Left lobe of liver (tissue), 2 donors: ENCODE measurements around the gene CYP4F3. TPM values are rescaled to one million over a fixed set of nuclear protein-coding genes. Genes with fewer than 3 reads are reported as not detected.
A peak's percentile ranks its signal among the peaks of the same experiment; 100 is the strongest.
"Not testable (repeated sequence)": the region's sequence is repeated elsewhere in the genome, so short reads cannot be mapped to it uniquely, and the experiment has no call there.

Experiments
- ATAC-seq: fragments of 200-7000 bp; cut with Tn5 transposase; one replicate; pipeline ENCODE4 v1.9.1; 2020; ENCODE audit warnings: mild to moderate bottlenecking, moderate library complexity
- DNase-seq: peaks from one replicate; pipeline ENCODE4 v3.0.0-alpha.2; 2020; ENCODE audit warnings: low spot score
- total RNA-seq: library from RNA; stranded (reverse); gene quantifications from one replicate; pipeline ENCODE4 v1.2.1, GENCODE V29; 2021
- donor health status: DM: no; HTN: no; CAD: no; lungs with moderate emphysema.
- donor health status: DM: no; HTN: yes; CAD: no.

CYP4F3 gene
- total RNA-seq, 1 donor from 2014 or later = 401 TPM

DNA sequence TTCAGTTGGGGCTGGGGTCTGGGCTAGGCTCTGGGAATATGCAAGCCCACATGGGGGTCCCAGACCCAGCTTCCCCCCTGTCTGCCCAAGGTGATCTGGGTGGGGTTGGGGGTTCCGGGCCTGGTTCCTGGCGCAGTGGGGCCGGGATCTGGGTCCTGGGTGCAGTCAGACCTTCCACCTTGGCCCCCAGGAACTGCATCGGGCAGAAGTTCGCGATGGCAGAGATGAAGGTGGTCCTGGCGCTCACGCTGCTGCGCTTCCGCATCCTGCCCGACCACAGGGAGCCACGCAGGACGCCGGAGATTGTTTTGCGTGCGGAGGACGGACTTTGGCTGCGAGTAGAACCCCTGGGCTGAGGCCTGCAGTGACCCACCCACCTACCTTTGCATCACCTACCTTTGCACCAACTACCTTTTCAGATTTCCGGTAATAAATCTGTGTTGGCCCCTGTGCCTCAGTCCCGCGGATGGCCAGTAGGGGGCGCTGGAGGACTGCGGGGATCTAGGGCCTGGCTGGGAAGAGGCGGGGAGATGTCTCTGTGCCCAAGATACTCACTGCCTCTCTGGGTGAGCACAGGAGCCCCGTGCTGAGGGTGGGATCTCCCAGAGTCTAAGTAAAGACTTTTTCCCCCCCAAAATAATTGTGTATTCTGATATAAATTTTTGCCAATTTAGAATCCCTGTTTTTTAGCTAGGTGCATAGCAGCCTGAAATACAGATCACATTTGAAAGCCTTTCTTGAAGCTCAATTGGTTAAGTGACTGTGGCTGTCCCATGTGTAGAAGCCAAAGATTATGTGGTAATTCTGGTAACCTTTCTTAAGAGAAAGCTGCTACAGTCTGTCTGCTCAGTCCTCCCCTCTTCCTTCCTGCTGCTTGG, 11.5 kb upstream of the CYP4F3 start:
- DNase-seq = peak; percentile 82
- peak; percentile 97 for ATAC-seq

DNA sequence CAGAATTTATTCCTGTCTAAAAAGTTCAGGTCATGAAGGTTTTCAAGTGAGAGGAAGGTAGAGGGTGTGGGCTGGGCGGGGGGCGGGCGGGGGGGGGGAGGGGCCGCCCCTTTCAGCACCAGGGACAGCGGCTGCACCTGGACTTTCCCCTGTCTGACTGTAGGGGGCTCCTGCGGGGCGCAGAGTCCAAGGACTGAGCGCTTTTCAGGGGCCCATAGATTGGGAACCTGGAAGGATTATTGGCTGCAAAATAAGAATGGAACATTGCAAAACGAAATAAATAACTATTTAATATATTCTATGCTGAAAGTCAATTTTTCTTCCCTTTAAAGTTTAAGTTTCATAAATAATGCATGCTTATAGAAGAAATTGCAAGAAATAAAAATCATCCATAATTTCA, 8.9 kb upstream of the CYP4F3 start:
- ATAC-seq = peak; percentile 39
- no peak for DNase-seq

DNA sequence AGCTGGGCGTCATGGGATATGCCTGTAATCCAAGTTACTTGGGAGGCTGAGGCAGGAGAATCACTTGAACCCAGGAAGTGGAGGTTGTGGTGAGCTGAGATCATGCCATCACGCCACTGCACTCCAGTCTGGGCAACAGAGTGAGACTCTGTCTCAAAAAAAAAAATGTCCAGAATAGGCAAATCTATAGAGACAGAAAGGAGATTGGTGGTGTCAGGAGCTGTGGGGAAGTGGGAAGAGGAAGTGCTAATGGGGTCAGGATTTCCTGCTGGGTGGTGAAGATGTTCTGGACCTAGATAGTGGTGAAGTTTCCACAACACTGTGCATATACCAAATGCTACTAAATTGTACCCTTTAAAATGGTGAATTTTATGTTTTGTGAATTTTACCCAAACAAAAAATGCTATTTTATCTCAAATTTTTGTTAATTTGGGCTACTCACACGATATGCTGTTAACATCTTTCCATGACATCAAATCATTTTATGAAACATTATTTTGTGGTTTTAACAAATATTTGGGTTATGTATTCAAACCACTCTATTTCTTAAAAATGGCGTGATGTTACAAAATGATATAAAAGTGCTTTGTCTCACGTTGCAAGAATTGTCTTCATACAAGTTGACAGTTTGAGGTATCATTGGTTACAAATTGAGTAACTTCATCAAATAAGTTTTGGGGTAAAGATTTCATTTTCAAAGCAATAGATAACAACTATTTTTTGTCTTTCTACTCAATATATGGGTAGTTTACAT, 7.4 kb upstream of the CYP4F3 start:
- ATAC-seq = no peak
- no peak for DNase-seq

DNA sequence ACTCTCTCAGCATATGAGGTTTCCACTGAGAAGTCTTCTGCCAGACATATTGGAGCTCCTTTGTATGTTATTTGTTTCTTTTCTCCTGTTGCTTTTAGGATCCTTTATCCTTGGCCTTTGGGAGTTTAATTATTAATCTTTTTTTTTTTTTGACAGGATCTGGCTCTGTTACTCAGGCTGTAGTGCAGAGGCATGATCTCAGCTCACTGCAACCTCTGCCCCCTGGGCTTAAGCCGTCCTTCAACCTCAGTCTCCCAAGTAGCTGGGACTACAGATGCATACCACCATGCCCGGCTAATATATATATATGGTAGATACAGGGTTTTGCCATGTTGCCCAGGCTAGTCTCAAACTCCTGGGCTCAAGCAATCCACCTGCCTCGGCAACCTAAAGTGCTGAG, 6.6 kb upstream of the CYP4F3 start:
- peak; percentile 53 for ATAC-seq
- DNase-seq = no peak

DNA sequence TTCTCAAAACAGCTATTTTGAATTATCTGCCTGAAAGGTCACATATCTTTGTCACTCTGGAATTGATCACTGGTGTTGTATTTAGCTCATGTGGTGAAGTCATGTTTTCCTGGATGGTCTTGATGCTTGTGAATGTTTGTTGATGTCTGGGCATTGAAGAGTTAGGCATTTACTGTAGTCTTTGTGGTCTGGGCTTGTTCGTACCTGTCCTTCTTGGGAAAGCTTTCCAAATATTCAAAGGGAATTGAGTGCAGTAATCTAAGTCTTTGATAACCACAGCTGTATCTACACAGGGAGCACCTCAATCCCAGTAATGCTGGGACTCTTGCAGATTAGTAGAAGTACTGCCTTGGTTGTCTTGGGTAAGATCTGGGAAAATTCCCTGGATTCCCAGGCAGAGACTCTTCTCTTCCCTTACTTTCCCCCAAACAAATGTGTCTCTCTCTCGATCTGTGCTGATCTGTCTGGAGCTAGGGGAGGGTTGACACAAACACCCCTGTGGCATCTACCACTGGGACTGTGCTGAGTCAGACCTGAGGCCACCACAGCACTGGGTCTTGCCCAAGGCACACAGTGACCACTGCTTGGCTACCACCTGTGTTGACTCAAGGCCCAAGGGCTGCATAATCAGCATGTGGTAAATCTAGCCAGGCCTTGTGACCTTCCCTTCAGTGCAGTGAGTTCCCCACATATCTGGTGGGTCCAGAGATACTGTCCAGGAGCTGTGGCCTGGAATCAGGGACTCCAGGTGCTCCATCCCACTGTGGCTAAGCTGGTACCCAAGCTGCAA, 5.5 kb upstream of the CYP4F3 start:
- peak; percentile 75 for ATAC-seq

DNA sequence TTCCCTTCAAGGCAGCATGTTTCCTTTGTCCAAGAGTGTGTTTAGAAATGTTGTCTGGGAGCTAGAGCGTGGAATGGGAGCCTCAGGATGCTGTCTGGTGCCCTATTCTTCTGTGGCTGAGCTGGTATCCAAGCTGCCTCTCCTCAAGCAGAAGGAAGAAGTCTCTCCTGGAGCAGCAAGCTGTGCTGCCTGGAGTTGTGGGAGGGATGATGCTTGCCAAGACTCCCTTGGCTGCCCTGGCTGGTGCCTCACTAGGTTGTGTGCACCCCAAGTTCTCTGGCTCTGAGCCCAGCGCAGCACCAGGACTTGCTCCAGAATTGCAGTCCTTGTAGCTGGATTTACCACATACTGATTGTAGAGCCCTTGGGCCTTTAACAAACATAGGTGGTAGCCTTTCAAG, 4.7 kb upstream of the CYP4F3 start:
- ATAC-seq = no peak
- DNase-seq = no peak

More for the DNA sequence above, 5.5 kb upstream of the CYP4F3 start:
- peak; percentile 91 for DNase-seq

DNA sequence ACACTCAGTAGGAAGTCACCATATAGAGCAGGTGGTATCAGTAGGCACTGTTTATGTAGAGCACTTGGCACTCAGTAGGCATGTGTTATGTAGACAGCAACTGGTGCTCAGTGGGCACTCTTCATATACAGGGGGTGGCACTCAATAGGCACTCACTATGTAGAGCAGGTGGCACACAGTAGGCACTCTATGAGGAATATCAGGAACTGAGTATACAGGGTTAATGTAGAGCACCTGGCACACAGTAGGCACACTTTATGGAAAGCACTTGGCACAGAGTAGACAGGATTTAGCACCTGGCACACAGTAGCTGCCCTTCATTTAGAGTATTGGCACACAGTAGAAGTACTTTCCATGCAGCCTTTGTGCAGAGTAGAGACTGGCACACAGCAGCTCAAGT, 1.1 kb upstream of the CYP4F3 start:
- ATAC-seq (no peak), DNase-seq (no peak)

DNA sequence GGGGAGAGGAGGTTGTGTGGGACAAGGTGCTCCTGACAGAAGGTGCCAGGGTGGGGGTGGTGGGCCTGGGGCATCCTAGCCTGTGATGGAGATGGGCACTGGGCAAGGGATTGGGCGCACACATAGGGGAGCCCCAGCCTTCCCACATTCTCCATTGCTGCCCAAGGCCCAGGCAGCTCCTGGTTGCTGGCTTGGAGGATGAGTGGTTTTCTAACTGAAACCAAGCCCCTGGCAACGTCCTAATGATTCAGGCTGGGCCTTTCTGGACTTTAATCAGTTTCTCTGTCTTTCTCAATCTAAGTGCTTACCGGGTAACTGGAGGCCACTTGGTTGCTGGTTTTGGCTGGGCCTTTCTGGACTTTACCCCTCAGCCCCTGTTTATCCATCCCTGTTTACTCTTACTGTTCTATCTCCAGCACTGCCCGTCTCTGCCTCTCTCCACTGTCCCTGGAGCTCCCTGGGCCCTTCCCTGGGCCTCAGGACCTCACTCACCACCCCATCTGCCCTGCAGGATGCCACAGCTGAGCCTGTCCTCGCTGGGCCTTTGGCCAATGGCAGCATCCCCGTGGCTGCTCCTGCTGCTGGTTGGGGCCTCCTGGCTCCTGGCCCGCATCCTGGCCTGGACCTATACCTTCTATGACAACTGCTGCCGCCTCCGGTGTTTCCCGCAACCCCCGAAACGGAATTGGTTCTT, 354 bp downstream of the CYP4F3 start:
- DNase-seq (peak; percentile 91), ATAC-seq (peak; percentile 68)

DNA sequence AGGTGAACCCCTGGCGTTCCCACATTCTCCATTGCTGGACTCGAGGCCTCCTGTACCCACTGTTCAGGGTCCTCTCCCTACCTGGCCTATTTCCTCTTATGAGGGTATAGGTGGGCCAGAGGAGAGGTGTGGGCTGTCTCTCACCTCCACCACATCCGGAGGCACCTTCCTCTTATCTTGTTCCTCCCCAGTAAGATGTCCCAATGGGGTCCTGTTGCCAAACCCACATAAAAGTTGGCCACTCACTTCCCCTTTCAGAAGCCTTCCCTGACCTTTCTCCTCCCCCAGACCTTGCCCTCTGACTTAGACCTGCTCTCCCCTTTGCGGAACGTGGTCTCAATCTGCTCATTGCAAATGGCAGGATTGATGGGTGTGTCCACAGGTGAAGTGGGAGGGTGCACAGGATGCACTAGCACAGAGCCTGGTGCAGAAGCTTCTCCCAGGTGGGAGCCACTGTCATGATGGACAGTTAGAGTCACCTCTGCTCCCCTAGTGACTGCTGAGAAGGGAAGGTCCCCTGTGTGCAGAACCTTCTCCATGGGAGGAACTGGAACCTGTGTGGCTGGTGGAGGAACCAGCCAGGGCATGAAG, 1.3 kb downstream of the CYP4F3 start:
- DNase-seq = peak; percentile 76
- peak; percentile 17 for ATAC-seq

DNA sequence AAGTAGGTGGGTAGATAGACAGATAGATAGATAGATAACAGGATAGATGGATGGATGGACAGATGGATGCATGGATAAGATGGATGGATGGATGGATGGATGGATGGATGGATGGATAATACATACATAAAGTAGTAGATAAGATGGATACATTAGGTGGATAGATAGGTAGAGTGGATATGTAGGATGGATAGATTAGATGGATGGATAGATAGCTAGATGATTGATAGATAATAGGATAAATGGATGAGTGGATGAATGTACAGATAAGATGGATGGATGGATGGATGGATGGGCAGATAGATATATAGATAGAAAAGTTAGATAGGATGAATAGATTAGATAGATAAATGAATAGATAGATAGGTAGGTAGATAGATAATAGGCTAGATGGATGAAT, 2.1 kb downstream of the CYP4F3 start:
- DNase-seq (no peak), ATAC-seq (no peak)

DNA sequence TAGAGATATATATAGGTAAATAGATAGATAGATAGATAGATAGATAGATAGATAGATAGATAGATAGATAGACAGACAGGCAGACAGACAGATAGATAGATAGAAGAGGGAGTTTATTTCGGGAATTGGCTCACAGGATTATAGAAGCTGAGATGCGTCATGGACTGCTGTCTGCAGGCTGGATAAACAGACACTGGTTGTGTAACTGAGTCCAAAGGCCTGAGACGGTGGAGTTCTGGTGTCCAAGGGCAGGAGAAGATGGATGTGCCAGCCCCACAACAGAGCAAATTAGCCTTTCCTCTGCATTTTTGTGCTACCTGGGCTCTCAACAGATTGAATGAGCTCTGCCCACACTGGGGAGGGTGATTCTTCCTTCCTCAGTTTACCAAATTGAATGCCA, 2.7 kb downstream of the CYP4F3 start:
- peak; percentile 88 for DNase-seq

DNA sequence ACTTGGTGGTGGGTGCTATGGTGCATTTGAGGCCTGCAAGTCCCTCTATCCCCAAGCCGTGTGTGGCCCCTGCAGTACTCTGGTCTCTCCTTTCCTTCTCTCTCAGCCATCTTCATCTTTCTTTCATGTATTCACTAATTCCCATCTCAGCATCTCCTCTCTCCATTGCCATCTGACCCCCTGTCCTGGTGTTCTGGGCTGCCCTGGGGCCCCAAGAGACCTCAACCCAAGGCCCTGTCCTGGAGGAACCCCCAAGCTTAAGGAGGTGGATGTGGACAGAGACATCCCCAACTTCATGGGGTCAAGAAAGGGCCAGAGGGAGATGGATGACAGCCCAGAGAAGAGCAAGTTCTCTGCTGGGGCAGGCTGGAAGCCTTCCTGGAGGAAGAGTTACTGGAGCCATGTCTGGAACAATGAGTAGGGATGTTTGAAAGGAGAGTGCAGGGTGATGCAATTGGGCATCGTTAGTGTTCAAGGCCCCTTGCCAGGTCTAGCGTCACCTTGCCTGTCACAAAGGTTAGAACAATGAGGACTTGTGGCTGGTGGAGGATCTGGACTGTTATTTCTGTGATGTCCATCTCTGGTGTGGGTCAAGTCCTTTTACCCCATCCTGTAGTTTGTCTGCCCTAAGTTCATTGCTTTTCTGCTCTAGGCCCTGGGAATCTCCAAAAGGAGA, 3.5 kb downstream of the CYP4F3 start:
- ATAC-seq (peak; percentile 1), DNase-seq (peak; percentile 78)

More for the DNA sequence above, 2.7 kb downstream of the CYP4F3 start:
- peak; percentile 34 for ATAC-seq

DNA sequence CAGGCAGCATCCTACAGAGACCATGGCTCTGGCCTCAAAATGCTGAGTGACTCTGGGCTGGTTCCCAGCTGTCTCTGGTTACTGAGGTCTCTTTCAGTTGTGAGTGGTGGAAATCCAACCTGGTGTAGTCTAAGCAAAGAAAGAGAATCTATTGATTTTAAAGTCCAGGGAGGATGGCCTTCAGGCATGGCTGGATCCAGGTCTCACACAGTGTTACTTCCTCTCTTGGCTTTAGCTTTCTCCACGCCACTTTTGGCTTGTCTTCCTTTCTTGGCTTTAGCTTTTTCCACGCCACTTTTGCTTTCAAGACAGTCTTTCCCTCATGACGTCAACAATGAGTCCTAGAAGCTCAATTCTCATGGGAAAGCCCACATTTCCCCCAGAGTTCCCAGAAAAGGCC, 4.1 kb downstream of the CYP4F3 start:
- ATAC-seq (no peak), DNase-seq (no peak)

DNA sequence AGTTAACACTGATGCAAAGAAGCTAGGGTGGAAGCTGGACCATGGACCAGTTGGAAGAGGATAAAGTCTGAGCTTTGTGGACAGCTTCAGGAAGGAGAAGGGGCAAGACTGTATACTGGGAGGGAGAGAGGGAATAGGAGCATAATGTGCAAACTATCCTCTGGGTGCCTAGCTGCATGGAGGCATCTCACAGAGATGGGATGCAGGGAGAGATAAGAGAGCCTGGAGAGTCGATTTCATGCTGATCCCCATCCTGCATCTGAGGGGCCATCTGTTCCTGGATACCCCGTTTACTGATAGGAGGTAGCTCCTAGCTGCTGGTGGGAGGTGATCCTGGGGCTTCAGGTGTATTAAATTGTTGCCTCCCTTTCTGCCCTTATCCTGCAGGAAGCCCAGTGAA, 8.8 kb downstream of the CYP4F3 start:
- DNase-seq = no peak
- no peak for ATAC-seq

DNA sequence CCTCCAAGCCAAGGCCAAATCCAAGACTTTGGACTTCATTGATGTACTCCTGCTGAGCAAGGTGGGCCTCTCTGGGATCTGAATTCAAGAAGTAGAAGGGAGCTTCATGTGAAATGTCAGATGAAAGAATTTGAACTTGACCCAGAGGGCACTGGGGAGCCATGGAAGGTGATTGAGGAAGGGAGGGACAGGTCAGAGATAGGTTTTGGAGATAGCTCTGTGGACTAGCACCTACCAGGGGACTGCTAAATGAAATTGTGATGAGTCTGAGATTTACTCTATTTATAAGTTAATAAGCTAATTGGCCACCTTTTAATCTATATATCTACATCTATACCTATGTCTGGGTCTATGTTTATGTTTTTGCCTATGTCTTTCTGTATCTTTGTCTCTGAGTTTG, 9.4 kb downstream of the CYP4F3 start:
- ATAC-seq, DNase-seq: not testable (repeated sequence)

DNA sequence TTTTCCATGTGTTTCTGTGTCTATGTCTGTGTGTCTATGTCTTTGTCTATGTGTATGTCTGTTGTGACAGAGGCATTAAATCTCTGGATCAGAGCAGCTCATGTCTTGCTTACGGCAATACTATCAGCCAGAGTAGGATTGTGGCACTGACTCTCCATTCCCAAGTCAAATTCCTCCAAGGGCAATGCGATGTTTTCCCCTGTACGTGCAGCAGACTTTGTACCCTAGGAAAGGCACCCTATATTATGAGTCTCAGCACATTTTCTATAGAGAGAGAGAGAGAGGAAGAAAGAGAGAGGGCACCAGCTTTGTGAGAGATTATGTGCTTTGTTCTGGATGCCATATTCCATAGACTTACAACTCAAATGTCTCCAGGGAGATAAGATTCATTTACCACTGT, 11.1 kb downstream of the CYP4F3 start:
- ATAC-seq (no peak), DNase-seq (no peak)

DNA sequence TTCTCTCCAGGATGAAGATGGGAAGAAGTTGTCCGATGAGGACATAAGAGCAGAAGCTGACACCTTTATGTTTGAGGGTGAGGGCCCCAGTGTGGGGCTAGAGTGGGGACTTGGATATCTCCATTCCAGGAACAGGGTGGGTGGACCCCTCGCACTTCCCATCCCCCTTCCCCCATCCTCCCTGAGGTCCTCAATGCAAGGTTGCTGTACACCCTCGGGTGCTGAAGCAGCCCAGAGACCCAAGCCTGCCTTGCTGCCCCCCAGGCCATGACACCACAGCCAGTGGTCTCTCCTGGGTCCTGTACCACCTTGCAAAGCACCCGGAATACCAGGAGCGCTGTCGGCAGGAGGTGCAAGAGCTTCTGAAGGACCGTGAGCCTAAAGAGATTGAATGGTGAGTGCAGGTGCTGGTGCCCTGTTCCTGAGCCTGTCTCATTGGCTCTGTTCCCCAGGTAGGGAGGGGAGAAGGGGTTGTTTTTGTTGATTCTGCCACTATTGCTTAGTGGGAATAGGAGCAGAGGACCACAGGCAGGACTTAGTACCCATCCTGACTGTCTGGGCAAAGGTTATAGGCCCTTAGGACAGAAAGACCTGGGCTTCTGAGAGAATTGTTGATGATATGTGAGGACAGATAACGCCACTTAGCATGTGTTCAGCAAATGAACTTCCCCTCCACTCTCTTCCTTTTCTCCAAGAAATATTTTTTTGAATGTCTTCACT, 12.0 kb downstream of the CYP4F3 start:
- DNase-seq (no peak), ATAC-seq (peak; percentile 72)

DNA sequence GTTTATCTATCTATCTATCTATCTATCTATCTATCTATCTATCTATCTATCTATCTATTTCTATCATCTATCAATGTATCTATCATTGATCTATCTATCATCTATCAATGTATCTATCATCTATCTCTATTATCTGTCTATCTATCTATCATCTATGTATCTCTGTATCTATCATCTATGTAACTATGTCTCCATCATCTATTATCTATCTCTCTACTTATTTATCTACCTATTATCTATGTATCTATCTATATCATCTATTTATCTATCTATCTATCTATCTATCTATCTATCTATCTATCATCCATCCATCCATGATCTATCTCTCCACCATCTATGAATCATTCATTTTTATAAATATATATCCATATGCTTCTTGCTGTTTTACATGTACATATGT, 15.8 kb downstream of the CYP4F3 start:
- ATAC-seq (no peak), DNase-seq (no peak)

DNA sequence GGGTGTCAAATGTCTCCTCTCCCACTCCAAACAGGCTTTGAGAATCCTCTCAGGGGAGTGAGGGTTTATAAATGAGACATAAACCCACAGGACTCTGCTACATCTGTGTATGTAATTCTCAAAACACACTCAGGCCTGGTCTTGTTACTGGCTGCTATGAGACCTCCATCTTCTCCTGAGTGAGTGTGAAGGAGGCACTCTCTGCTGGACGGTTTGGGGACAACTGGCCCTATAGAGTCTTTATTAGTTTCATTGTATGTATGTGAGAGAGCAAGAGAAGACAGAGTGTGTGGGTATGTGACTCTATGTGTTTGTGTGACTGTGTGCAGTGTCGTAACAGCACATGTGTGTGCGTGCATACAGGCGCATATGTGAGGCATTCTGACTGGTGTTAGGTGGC, 22.6 kb downstream of the CYP4F3 start:
- no peak for DNase-seq
- no peak for ATAC-seq
